Inferior parietal cortex (tissue), 1 donor: ENCODE data around the gene LYRM1.
"Not testable (repeated sequence)": the region's sequence is repeated elsewhere in the genome, so short reads cannot be mapped to it uniquely, and the experiment has no call there.

Source experiments
- DNase-seq: peaks from one replicate; pipeline ENCODE4 v3.0.0-alpha.2; 2016; ENCODE audit errors: extremely low spot score

Gene LYRM1

DNA sequence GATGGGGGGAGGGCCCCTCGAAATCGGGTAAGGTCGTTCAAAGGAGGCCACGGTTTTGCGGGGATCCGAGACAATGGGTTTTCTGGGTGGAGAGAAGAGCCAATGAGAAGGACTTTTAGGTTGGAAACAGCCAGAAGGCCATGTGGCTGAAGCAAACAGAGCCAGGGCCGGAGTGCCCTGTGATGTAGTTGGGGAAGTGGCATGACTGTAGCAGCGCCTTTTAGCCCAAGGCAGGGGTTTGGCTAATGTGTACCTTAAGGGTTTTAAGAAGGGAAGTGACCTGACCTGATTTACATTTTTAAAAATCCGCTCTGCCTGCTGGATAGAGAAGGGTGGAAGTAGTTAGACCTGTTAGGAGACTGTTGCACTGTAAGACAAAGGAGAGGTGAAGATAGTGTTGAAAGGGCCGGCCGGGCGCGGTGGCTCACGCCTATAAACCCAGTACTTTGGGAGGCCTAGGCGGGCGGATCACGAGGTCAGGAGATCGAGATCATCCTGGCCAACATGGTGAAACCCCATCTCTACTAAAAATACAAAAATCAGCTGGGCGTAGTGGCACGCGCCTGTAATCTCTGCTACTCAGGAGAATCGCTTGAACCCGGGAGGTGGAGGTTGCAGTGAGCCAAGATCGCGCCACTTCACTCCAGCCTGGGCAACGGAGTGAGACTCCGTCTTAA, 1.0 kb downstream of the LYRM1 start:
- no peak for DNase-seq

DNA sequence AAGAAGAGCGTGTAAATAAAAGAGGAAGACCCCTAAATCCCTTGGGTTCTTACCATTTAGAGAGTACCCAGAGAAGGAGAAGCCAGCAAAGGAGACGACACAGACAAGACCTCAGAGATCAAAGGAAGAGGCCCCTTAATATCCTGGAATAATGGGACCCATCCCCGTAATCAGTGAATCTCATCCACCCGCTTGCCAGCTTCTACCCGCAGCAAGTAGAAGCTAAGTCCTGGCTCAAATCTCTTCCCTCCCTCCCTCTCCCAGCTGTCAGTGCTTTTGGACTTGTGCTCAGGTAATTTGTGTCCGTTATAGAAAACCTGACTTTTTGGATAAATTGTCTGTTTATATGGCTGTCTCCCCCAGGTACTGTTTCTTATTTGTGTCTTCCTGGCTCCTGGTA, 1.9 kb downstream of the LYRM1 start:
- no peak for DNase-seq

DNA sequence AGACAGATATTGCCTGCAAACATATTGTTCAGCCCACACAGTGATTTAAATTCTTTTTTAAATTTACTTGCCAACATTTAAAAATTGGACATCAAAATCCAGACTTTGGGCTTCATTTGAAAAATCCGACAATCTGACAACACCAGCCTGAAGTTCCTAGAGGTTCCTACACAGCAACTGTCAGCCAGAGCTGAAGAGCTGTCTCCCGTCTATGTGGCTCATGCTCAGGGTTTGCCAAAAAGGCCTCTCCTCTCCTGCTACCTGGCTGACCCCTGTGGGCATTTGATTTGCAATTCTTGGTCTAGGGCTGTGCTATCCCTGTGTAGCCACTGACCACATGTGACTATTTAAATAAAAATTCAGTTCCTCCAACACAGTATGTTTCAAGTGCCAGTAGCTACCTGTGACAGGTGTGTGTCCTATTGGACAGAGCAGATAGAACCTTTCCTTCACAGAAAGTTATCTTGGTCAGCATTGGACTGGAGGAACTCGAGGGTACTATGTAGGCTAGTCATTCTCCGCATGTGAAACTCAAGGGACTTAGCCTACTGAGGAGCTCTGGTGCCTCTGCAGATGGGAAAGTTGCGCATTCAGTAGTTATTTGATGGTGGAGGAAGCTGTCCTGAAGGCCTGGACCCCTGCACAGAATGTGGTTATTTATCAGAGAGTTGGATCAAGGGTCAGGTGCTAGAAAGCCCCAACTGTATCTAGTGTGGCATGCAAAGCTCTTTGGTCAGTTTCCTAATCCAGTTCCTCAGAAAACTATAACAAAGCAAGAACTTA, 2.7 kb downstream of the LYRM1 start:
- no peak for DNase-seq

DNA sequence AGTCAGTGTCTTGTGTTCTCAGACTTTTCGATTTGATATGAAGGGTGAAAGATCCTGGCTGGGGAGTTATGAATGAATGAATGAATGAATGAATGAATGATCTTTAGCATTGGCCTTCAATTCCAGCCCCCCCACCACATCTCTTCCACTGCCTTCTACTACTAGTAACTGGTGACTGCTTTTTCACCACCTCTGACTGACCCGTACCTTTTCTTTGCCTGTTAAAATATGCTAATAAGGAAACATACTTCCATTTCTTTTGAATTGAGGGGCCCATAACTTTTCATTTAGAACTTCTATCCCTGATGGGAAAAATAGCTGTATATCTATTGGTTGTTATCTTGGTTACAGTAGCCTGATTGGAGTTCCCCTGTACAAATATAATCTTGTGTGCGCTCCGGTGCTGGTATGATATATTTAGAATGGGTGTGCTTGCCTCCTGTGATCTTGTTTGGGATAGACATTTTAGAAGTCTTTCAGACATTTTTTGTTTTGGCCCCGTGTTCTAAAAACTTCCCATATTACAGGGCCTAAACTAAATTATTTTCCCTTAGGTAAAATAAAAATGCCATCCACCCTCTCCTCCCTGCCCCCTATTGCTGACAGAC, 3.4 kb downstream of the LYRM1 start:
- no peak for DNase-seq

DNA sequence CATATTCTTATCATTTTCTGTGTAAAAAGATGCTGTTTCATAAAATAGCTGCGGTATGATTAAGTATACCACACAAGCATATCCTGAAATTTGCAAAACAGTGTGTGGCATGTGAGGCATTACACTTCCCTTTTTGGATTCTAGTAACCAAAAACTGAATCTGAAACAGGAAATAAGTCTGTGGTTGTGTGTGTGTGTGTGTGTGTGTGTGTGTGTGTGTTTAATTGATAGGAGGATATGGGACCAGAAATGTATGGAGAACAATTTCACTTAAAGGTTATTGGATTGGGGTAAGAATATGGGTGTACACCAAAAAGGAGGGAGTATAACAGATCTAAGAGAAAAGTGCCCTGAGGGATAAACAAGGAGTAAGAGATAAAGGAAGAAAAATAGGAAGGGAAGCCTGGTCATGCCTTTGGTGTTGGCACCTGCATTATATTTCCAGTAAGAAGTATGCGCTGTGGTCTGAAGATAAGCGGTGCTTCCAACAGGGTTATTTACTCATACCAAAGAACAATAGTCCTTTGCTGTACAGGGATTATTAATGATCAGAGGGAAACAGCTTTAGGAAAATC, 4.0 kb downstream of the LYRM1 start:
- no peak for DNase-seq

DNA sequence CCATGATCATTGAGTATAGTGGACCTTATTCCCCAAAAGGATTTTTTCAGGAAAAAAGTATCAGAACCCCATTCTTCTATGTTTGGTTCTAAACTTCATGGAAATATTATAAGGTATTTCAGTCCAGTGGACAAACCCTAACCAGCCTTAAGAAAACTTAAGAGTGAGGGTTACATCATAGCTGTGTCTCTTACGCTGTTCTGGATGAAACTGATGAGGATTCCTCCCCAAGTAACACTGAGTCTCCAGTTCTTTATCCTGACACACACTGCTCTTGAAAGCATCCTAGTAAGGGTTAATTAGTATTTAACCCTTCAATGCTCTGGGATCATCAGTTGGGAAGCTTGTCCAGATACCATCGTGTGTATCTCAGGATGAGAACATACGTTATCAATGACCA, 5.0 kb downstream of the LYRM1 start:
- DNase-seq: no peak

DNA sequence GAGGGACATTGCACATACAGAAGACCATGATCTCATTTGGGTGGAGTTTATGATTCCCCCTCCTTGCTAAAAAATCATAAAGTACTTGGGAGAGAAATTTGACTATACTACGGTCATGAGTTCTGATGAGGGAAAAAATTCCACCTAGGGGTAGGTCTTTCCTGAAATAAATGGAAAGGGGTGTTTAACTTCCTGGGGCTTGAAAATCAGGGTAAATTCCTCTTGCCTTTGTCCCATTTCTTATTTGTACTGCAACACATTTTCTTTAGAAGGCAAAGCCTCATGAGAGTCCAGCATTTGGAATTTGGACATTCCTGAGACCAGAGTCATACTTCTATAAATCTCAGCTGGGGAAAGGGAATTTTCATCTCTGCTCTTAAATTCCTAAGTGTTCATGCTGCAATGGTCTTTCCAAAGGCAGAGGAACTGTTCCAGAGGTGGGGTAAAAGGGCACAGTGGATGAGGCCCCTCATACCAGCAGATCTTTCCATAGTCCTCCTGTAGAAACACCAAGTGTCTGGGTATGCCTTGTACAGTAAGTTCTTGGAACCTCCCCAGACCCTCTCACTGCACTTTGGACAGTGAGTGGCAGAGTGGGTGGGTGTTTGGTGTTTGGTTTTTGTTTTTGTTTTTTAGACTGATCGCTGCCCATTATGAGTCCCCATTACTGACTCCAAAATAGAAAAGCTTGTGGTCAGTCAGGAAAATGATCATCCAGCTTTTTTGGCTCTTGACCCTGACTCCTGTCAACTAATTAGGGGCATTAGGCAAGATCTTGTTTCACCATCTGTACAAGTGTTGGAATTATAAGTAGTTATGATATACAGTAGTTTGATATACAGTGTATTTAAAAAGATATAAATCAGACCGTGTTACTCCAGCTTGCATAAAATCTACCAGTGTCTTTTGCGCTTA, 6.0 kb downstream of the LYRM1 start:
- DNase-seq: no peak

DNA sequence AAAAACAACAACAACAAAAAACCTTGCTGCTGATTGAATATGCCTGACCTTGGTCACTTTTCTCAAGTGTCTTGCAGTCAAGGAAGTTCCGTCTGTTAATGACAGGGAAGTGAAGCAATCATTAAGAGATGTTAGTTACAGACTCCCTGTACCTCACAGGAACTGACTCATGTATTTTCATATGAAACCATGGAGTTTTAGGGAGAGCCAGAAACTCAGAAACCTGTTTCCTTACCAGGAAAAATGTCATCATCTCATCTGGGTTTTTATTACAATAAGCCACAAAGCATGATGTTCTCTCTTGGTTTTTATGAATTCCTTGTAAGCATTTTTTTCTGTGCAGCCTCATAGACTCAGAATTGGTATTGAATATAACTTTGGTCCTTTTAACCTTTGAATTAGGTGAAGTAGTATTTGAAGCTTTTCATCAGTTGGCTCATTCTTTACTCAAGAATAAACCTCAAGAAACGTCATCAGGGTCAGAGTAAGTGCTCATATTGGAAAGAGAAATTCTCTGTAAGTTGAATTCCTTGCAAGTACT, 10.3 kb downstream of the LYRM1 start:
- no peak for DNase-seq

DNA sequence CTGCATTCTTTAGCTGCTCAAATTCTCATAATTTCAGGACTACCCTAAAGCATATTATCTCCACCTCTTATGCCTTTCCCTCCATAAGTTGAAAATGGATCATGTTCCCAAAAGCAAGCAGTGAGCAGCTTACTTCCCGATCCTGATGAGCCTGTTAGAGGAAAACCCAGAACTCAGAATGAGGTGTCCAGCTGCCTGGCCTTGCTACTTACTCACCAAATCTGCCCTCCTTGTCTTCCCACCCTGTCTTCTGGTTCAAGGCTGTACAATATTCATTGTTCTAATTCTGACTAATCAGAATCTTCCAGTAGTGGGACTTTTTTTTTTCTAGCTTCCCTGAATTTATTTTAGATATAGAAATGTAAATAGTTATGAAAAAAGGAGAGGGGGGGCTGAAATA, 10.8 kb downstream of the LYRM1 start:
- no peak for DNase-seq

DNA sequence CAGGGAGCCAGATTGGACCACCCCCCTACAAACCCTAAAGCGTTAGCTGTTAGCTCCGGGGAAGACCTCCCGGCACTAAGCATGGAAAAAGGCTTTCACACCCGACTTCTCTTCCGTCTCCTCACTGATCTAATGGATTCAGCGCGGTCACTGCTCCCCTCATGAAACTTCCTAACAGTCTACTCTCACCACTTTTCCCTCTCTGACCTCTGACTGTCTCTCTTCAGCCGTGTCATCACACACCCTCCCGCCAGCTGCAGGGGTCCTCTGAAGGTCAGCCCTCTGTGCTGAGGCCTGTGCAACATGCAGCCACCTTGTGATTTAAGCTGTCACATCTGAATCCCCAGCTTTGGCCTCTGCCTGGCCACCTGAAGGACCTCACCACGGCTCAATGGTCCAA, 15.7 kb downstream of the LYRM1 start:
- no peak for DNase-seq

DNA sequence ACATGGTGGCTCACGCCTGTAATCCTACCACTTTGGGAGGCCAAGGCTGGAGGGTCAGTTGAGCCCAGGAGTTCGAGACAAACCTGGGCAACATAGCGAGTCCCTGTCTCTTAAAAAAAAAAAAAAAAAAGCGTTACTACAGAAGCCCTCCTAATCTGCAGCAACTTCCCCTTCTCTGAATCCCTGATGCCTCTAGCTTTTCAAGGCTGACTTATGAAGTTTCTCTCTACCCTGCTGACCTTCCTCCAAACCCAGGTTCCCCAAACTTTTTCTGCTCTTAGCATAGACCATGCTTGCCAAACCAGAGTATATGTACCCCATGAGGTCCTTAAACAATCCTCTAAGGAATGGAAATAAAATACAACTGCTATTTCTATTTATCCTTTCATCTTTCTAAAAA, 16.4 kb downstream of the LYRM1 start:
- DNase-seq: no peak

DNA sequence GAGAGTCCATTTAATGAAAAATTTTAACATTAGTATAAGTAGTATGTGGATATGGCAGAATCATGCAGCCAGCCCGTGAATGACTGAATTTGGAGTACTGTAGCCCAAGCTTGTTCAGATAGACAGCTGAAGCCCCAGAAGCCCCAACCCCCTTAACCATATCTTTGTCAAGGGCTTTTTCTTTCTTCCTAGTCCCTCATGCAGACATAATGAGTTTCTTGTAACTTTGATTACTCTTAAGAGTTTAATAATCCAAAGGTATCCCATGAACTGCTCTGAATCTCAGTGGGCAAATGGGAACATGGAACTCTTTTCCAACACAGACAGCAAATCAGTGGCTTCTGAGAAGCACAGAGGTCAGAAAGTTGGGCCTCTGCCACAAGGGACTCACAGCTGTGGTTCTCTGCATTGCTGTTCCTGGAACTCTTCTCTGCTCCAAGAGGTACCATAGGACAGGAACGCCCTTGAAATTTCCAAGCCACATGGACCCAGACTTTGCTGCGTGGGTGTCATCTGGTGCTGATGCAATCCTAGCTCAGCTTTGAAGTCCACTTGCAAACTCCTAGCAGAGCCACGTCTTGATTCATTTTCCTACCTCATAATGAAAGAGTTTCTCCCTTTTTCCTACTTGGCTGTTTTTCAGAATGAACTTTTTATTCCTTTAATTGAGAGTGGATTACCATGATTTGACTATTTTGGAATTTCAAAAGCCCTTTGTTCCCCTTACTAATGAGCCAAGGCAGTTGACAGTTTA, 18.1 kb downstream of the LYRM1 start:
- DNase-seq: no peak

DNA sequence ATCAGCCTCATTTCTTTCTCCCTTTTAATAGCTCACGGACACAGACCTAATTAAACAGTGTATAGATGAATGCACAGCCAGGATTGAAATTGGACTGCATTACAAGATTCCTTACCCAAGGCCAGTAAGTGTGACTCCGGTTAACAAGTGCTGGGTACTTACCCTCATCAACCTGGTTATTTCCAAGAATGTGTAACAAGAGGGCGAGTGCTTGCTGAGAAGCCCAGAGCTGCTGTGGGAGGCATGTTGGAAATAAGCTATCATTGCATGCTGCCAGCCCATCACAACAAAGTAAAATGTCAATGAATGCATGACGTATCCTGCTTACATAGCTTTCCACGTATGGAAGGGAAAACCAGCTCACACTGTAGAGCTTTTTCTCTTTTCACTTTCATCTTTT, 19.5 kb downstream of the LYRM1 start:
- no peak for DNase-seq

DNA sequence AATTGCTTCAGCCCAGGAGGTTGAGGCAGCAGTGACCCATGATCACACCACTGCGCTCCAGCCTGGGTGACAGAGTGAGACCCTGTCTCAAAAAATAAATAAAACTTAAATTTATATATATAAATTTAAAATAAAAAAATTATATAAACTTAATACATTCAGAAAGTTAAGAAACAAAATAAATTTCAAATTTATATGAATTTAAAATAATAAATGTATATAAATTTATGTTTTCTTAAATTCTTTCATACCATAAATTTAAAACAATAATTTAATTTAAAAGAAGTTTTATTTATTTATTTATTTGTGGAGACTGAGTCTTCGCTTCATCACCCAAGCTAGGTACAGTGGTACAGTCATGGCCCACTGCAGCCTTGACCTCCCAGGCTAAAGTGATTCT, 20.2 kb downstream of the LYRM1 start:
- no peak for DNase-seq

DNA sequence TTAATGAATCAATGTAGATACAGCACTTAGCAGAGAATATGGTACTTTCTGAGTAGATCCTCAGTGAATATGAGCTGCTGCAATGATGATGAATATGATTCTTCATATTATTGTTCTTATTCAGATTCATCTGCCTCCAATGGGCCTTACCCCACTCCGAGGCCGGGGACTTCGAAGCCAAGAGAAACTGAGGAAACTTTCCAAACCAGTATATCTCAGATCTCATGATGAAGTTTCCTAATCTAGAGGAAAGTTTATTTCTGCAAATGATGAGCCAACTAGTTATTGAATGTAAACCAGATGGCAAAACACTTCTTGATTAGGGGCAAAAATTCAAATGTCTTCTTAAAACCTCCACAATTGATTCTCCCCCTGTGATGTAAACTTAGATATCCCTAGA, 23.3 kb downstream of the LYRM1 start:
- DNase-seq: no peak

DNA sequence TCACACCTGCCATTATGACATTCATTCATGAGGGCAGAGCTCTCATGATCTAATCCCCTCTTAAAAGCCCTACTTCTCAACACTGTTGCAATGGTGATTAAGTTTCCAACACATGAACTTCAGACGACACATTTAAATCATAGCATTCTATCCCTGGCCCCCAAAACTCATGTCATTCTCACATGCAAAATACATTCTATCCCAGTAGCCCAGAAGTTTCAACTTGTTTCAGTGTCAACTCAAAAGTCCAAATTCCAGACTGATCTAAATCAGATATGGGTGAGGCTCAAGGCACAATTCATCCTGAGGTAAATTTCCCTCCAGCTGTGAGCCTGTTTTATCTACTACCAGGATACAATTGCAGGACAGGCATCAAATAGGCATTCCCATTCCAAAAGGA, 25.2 kb downstream of the LYRM1 start:
- no peak for DNase-seq

DNA sequence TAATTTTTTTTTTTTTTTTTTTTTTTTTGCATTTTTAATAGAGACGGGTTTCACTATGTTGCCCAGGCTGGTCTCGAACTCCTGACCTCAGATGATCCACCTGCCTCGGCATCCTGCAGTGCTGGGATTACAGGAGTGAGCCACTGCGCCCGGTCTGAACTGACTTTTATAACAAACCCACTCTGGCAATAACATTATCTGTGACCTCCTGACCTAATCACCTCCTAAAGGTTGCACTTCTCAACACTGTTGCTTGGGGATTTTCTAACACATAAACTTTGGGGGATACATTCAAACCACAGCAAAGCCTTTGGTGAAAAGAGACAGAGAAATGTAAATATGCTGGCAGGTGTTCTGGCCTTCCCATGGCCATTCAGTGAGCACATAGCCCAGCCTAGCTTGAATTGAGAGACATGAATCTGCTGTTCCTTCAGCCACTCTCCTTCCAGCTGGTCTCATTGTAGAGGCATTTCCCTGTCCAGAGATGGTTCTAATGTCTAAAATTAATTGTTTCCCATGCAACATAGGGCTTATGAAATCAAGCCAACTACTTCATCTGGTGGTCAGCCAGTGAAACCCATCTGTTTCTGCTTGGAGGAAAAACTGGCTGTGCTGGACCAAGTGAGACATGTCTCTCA, 28.3 kb downstream of the LYRM1 start:
- no peak for DNase-seq

DNA sequence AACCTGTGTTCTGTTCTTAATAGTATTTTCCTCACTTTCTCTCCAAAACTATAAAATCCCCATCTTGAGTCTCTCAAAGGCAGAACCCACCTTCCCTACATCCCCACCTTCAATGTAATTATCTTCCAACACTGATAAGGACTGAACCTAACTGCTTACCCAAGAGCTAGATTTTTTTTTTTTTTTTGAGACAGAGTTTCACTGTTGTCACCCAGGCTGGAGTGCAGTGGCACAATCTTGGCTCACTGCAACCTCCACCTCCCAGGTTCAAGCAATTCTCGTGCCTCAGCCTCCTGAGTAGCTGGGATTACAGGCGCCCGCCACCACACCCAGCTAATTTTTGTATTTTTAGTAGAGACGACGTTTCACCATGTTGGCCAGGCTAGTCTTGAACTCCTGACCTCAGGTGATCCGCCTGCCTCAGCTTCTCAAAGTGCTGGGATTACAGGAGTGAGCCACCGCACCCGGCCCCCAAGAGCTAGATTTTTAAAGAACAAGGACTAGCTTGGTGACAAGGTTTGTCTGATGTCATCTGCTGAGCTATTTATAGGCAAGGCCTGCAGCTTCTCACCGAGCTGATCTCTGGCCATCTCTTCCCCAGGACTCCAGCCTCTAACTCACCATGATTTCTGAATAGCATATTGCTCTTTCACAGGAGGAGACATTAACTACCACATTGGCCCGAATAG, 29.2 kb downstream of the LYRM1 start:
- not testable (repeated sequence) for DNase-seq

DNA sequence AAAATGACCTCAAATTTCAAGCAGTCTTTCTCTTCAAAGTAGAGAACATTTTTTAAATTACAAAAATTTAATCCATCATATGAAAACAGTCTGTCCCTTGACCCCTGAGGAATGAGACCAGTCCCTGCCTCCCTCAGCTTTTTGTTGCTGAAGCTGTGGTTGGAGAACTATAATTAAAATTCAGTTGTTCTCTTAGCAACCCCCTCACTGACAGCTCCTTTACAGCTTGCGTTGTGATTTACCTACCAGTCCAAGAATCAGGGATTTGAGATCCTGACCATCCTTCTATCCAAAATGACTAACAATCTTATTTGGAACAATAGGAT, 29.8 kb downstream of the LYRM1 start:
- no peak for DNase-seq

DNA sequence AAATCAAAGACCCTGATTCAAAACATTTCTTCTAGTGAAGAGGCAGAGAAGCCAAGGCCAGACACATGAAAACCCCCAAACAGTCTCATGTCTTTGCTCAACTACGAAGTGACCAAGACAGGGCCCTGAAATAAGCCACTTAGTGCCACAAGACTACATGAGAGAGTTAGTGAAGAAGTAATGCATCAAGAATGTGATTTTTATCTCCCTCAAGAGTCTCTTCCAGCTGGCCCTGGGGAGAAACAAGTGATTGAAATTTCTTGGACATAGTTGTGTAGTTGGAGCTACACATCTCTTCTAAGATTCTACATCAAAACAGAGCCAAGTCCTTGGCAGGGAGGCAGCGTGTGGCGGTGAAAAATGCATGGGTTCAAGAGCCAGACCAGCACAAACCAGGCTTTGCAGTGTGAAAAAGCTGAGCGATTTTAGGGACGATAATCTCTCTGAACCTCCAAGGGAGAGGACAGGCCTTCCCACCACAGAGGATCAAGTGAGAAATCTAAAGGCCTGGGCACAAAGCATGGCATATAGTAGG, 30.6 kb downstream of the LYRM1 start:
- no peak for DNase-seq
